T-cell (primary cell): ENCODE results near the gene DLEU7. TPM values are rescaled to one million over a fixed set of nuclear protein-coding genes. Genes with fewer than 3 reads are reported as not detected.

Experiments
- ATAC-seq, 4 experiments: fragments of 200-7000 bp in 3 of 4; fragments of 150-1000 bp in 1 of 4; cut with Tn5 transposase; replicated peaks in 1 of 4; 1 replicate in 3 of 4; 2 replicates in 1 of 4; pipeline ENCODE4 v1.10.0; 2021; ENCODE audit warnings: moderate library complexity in 3 of 4, mild to moderate bottlenecking in 2 of 4, moderate number of reproducible peaks in 1 of 4
- CTCF ChIA-PET, 2 donors: fragments of 300-600 bp; sonication (Branson Sonifier 250); formaldehyde crosslinking; loops; one replicate each; lab custom pipeline; 2022; ENCODE audit warnings: antibody characterized with exemption in 2 of 2; lab: Charles Lee
- POLR2A ChIA-PET, 2 donors: fragments of 300-600 bp; sonication (Branson Sonifier 250); formaldehyde crosslinking; loops; one replicate each; lab custom pipeline; 2022; ENCODE audit warnings: antibody characterized with exemption in 2 of 2; lab: Charles Lee
- DNase-seq, 35 experiments: peaks; one replicate each; pipeline versions ENCODE4 v3.0.0 to v3.0.0-alpha.2; 2013 to 2023
- H3K27ac ChIP-seq: one replicate; pipeline ENCODE4 v1.5.1; 2013; ENCODE audit warnings: low read length
- H3K27me3 ChIP-seq, 2 experiments: replicated peaks in 1 of 2; 1 replicate in 1 of 2; 2 replicates in 1 of 2; pipeline versions ENCODE4 v1.6.1 to v1.7.0; 2013; ENCODE audit warnings: low read length in 1 of 2, mixed read lengths in 1 of 2; ENCODE audit not compliant: control insufficient read depth in 2 of 2, insufficient read depth in 2 of 2; ENCODE audit errors: extremely low read depth in 1 of 2
- H3K36me3 ChIP-seq, 2 donors: 1 replicate in 1 of 2; 2 replicates in 1 of 2; pipeline versions ENCODE4 v1.6.1 to v1.7.0; 2013; ENCODE audit warnings: low read length in 1 of 2; ENCODE audit not compliant: control insufficient read depth in 2 of 2, insufficient read depth in 1 of 2; ENCODE audit errors: extremely low read depth in 1 of 2
- H3K4me1 ChIP-seq, 2 experiments: 1 replicate in 1 of 2; 2 replicates in 1 of 2; pipeline versions ENCODE4 v1.6.1 to v1.7.0; 2013; ENCODE audit warnings: low read length in 2 of 2, mixed read lengths in 1 of 2; ENCODE audit not compliant: insufficient read depth in 2 of 2, control insufficient read depth in 1 of 2; ENCODE audit errors: extremely low read depth in 1 of 2
- H3K4me3 ChIP-seq, 2 donors: 1 replicate in 1 of 2; 2 replicates in 1 of 2; pipeline versions ENCODE4 v1.5.1 to v1.7.0; 2013; ENCODE audit warnings: mild to moderate bottlenecking in 2 of 2, low read length in 1 of 2, moderate library complexity in 1 of 2; ENCODE audit not compliant: control insufficient read depth in 1 of 2; ENCODE audit errors: extremely low read depth in 1 of 2
- H3K9me3 ChIP-seq: 2 replicates; pipeline ENCODE4 v1.7.0; 2013
- H3K27ac Mint-ChIP-seq, 2 donors: one replicate each; pipeline ENCODE4 v1.8.0; 2020 to 2021; ENCODE audit warnings: mild to moderate bottlenecking in 2 of 2, mixed read lengths in 2 of 2
- H3K27me3 Mint-ChIP-seq, 2 donors: one replicate each; pipeline ENCODE4 v1.8.0; 2021 to 2022; ENCODE audit warnings: mixed read lengths in 2 of 2
- H3K36me3 Mint-ChIP-seq: one replicate; pipeline ENCODE4 v1.8.0; 2021; ENCODE audit warnings: mixed read lengths
- H3K4me1 Mint-ChIP-seq, 3 donors: one replicate each; pipeline ENCODE4 v1.8.0; 2020 to 2022; ENCODE audit warnings: mixed read lengths in 3 of 3, mild to moderate bottlenecking in 1 of 3
- H3K4me3 Mint-ChIP-seq, 3 donors: one replicate each; pipeline ENCODE4 v1.8.0; 2020 to 2022; ENCODE audit warnings: mild to moderate bottlenecking in 3 of 3, mixed read lengths in 3 of 3, moderate library complexity in 3 of 3
- H3K9me3 Mint-ChIP-seq, 3 donors: one replicate each; pipeline ENCODE4 v1.8.0; 2020 to 2022; ENCODE audit warnings: mixed read lengths in 3 of 3
- WGBS: methylation state at CpG from one replicate; pipeline ENCODE4 v1.1.5; 2013; ENCODE audit warnings: missing lambda C conversion rate; ENCODE audit not compliant: insufficient coverage; 5-methylcytosine and 5-hydroxymethylcytosine counted together
- total RNA-seq, 35 experiments: library from RNA in 6 of 35; stranded (reverse) in 6 of 35; fragments of 120-200 nt in 1 of 35; gene quantifications; one replicate each; pipeline versions ENCODE4 v1.2.1 to v1.2.4 and lab custom pipeline; 2013 to 2026

The DLEU7 gene
- total RNA-seq, 5 donors from 2014 or later (not counting 1 experiment from before 2014, with no cell fraction given) = not detected

GRCh38 chr13:50846861-50847475 lies 3.5 kb upstream of the DLEU7 start:
- Histone ChIP-seq H3K27me3 (peaks cover 0 to 14% of the 10 kb centered on the region in 2 experiments), H3K4me1 (peaks cover 0 to 6% of the 10 kb centered on the region in 2 experiments), H3K4me3 (no peak overlapping the region), H3K9me3 (no peaks in the 10 kb centered on the region), H3K36me3 (no peaks in the 10 kb centered on the region), H3K27ac (no peak overlapping the region)
- Mint-ChIP-seq H3K4me3 (no peak overlapping the region), H3K27ac (no peak overlapping the region), H3K9me3 (no peaks in the 10 kb centered on the region), H3K36me3 (no peaks in the 10 kb centered on the region), H3K4me1 (peaks cover 12 to 19% (median 17%) of the 10 kb centered on the region in 3 donors), H3K27me3 (peaks cover 8 to 10% of the 10 kb centered on the region in 2 donors)
- DNase-seq (peak in 1 of 35 experiments; percentile 4), ATAC-seq (peak in 2 of 4 experiments; percentile 27 to 46)
- POLR2A ChIA-PET = interaction anchor here (0.6 kb wide), 2 partner anchors 11 to 18 kb away, joined by 3 to 4 read pairs; no protein-coding TSS in a partner anchor
- 31% methylated on average over 4 of the region's 5 CpGs for WGBS
- CTCF ChIA-PET = no interaction called here

DNA sequence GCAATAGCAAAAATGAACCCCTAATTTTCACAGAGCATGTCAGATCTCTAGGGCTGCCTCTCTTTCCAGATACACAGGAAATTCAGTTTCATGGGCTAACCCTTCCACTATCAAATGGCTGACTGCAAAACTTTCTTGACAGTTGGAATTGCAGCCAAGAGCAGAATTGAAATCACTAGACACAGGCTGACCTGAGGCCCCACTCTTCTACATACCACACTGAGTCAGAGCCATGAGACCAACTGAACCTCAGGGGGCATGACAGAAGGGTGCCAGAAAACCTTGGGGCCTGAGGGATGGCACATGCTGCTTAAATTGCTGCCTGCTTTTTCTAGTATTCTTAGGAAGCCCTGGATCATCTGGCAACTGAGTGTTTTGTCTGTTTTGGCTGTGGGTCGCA lies 1.7 kb upstream of the DLEU7 start:
- H3K4me3 Mint-ChIP-seq = no peak overlapping the region
- CTCF ChIA-PET = no interaction called here
- ATAC-seq = no peak
- Histone ChIP-seq H3K27ac (no peak overlapping the region), H3K36me3 (no peaks in the 10 kb centered on the region), H3K4me3 (no peak overlapping the region), H3K27me3 (peaks cover 0 to 14% of the 10 kb centered on the region in 2 experiments), H3K4me1 (peaks cover 0 to 6% of the 10 kb centered on the region in 2 experiments), H3K9me3 (no peaks in the 10 kb centered on the region)
- no peaks in the 10 kb centered on the region for H3K36me3 Mint-ChIP-seq
- peaks cover 12 to 19% (median 17%) of the 10 kb centered on the region in 3 donors for H3K4me1 Mint-ChIP-seq
- H3K27ac Mint-ChIP-seq = no peak overlapping the region
- no peaks in the 10 kb centered on the region for H3K9me3 Mint-ChIP-seq
- no peak for DNase-seq
- POLR2A ChIA-PET = no interaction called here
- WGBS = 86% methylated on average over 1 of the region's 1 CpG
- peaks cover 8 to 10% of the 10 kb centered on the region in 2 donors for H3K27me3 Mint-ChIP-seq

- peak overlapping the region in 2 of 3 donors; percentile 37 to 54 for H3K4me3 Mint-ChIP-seq
- no peak overlapping the region for H3K4me3 ChIP-seq
- H3K9me3 Mint-ChIP-seq = no peaks in the 10 kb centered on the region
- H3K9me3 ChIP-seq = no peaks in the 10 kb centered on the region
- H3K4me1 ChIP-seq = peaks cover 0 to 6% of the 10 kb centered on the region in 2 experiments
- H3K36me3 ChIP-seq = no peaks in the 10 kb centered on the region
- H3K4me1 Mint-ChIP-seq = peaks cover 12 to 19% (median 17%) of the 10 kb centered on the region in 3 donors
- H3K27me3 ChIP-seq = peaks cover 0 to 14% of the 10 kb centered on the region in 2 experiments
- ChIA-PET CTCF (no interaction called here), POLR2A (no interaction called here)
- DNase-seq = no peak
- no peak overlapping the region for H3K27ac ChIP-seq
- peaks cover 8 to 14% of the 10 kb centered on the region in 2 donors for H3K27me3 Mint-ChIP-seq
- H3K27ac Mint-ChIP-seq = no peak overlapping the region
- ATAC-seq = no peak
- WGBS = 36% methylated on average over 2 of the region's 6 CpGs
- no peaks in the 10 kb centered on the region for H3K36me3 Mint-ChIP-seq
Observed at GRCh38 chr13:50844084-50844875, 788 bp upstream of the DLEU7 start.

GRCh38 chr13:50842990-50843256 lies 569 bp downstream of the DLEU7 start:
- DNase-seq (no peak), ATAC-seq (no peak)
- no peaks in the 10 kb centered on the region for H3K36me3 Mint-ChIP-seq
- Histone ChIP-seq H3K4me1 (peaks cover 0 to 6% of the 10 kb centered on the region in 2 experiments), H3K9me3 (no peaks in the 10 kb centered on the region), H3K4me3 (peak overlapping the region in 1 of 2 donors; percentile 69), H3K27ac (no peak overlapping the region), H3K27me3 (peaks cover 0 to 14% of the 10 kb centered on the region in 2 experiments), H3K36me3 (no peaks in the 10 kb centered on the region)
- CTCF ChIA-PET = no interaction called here
- H3K27me3 Mint-ChIP-seq = peaks cover 8 to 14% of the 10 kb centered on the region in 2 donors
- no peaks in the 10 kb centered on the region for H3K9me3 Mint-ChIP-seq
- H3K4me3 Mint-ChIP-seq = peak overlapping the region in 1 of 3 donors; percentile 21
- POLR2A ChIA-PET = no interaction called here
- 65% methylated on average over 7 of the region's 8 CpGs for WGBS
- H3K27ac Mint-ChIP-seq = no peak overlapping the region
- H3K4me1 Mint-ChIP-seq = peaks cover 12 to 19% (median 17%) of the 10 kb centered on the region in 3 donors

GRCh38 chr13:50842251-50842989 lies 1.1 kb downstream of the DLEU7 start:
- H3K4me1 Mint-ChIP-seq = peaks cover 12 to 19% (median 17%) of the 10 kb centered on the region in 3 donors
- DNase-seq (no peak), ATAC-seq (no peak)
- WGBS = 93% methylated on average over 3 of the region's 10 CpGs
- H3K27me3 Mint-ChIP-seq = peaks cover 8 to 14% of the 10 kb centered on the region in 2 donors
- Histone ChIP-seq H3K36me3 (no peaks in the 10 kb centered on the region), H3K4me3 (peak overlapping the region in 1 of 2 donors; percentile 69), H3K27me3 (peaks cover 0 to 14% of the 10 kb centered on the region in 2 experiments), H3K27ac (no peak overlapping the region), H3K4me1 (peaks cover 0 to 6% of the 10 kb centered on the region in 2 experiments), H3K9me3 (no peaks in the 10 kb centered on the region)
- H3K9me3 Mint-ChIP-seq = no peaks in the 10 kb centered on the region
- H3K4me3 Mint-ChIP-seq = peak overlapping the region in 1 of 3 donors; percentile 21
- POLR2A ChIA-PET = interaction anchor here in 1 of 2 donors (0.5 kb wide), 1 partner anchor 1406 kb away, joined by 3 read pairs; no protein-coding TSS in a partner anchor
- CTCF ChIA-PET = no interaction called here
- no peaks in the 10 kb centered on the region for H3K36me3 Mint-ChIP-seq
- H3K27ac Mint-ChIP-seq = no peak overlapping the region

DNA sequence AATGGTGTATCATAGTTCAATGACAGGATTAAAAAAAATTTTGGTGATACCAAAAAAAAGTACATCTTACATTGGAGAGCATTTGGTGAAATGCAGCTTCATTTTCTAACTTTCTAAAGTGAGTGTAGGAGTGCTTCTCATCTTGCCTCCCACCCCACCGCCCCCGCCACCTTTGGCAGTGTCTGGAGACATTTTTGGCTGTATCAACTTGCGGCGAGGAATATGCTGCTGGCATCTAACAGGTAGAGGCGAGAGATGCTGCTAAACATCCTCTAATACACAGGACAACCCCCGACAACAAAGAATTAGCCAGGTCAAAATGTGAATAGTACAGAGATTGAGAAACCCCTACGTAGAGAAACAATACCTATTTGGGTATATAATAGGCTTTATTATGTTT lies 1.7 kb downstream of the DLEU7 start:
- no CpG with 5 or more reads among the region's 7 CpGs for WGBS
- DNase-seq (no peak), ATAC-seq (no peak)
- no peaks in the 10 kb centered on the region for H3K36me3 Mint-ChIP-seq
- H3K9me3 Mint-ChIP-seq = no peaks in the 10 kb centered on the region
- no peak overlapping the region for H3K4me3 Mint-ChIP-seq
- POLR2A ChIA-PET = no interaction called here
- H3K4me3 ChIP-seq = no peak overlapping the region
- H3K36me3 ChIP-seq = no peaks in the 10 kb centered on the region
- H3K4me1 ChIP-seq = peaks cover 0 to 3% of the 10 kb centered on the region in 2 experiments
- CTCF ChIA-PET = no interaction called here
- no peaks in the 10 kb centered on the region for H3K9me3 ChIP-seq
- H3K27ac ChIP-seq = no peak overlapping the region
- H3K27me3 Mint-ChIP-seq = peaks cover 8 to 14% of the 10 kb centered on the region in 2 donors
- H3K27ac Mint-ChIP-seq = no peak overlapping the region
- H3K4me1 Mint-ChIP-seq = peaks cover 5 to 14% (median 13%) of the 10 kb centered on the region in 3 donors
- H3K27me3 ChIP-seq = peaks cover 0 to 14% of the 10 kb centered on the region in 2 experiments
